Measurements from ENCODE around the gene UBE2J1. TPM values are rescaled to one million over a fixed set of nuclear protein-coding genes. Genes with fewer than 3 reads are reported as not detected.

The UBE2J1 gene
- total RNA-seq, 2 donors from 2014 or later: 33.2 to 58.5 TPM

DNA sequence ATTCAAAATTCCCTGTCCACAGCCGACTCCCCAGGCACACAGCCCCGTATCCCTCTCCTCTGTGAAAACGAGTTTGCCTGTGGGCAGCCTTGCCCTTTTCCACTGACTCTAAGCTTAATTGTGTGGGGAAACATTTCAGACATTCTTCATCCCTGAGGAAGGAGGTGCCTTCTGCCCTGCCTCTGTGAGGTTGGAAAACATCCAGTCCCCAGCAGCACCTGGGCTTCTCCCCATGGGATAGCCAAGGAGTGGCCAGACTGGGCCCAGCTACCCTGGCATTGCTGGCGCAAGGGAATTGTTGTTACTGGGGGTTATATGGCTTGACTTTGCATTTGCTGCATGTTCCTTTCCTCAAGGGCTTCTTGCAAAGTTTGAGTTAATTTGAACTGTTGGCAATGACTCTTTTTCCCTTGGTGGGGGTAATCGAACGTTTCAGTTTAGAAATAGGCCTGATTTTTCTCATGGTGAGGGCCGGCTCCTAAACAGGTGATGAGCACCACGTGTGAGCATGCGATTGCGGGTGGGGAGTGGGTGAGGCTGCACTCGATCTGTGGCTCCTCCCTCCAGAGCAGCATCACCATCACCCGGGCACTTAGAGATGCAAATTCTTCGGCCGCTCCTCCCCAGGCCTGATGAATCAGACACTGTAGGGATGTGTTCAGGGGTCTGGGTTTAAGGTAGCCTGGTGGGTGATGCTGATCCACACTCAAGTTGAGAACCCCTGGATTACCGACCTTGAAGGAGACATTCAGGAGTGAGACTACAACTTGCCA, 67.4 kb downstream of the UBE2J1 start:
- H3K27ac ChIP-seq: no peak overlapping the region
- H3K9me3 ChIP-seq: no peaks in the 10 kb centered on the region
- no peak for TF ChIP-seq CTCF (IDR thresholded peaks at IDR 0.05)
- no peak overlapping the region for H3K4me3 ChIP-seq
- no peaks in the 10 kb centered on the region for H3K4me1 ChIP-seq (ENCODE audit: control insufficient read depth in 1 of 2, low read depth in 2 of 2)
- H3K36me3 ChIP-seq: no peaks in the 10 kb centered on the region
- ATAC-seq (ENCODE audit: insufficient number of reproducible peaks, low FRiP score, low read depth) (no peak), DNase-seq (ENCODE audit: low spot score) (no peak)
- no peaks in the 10 kb centered on the region for H3K27me3 ChIP-seq (replicated peaks; ENCODE audit: insufficient read depth)

DNA sequence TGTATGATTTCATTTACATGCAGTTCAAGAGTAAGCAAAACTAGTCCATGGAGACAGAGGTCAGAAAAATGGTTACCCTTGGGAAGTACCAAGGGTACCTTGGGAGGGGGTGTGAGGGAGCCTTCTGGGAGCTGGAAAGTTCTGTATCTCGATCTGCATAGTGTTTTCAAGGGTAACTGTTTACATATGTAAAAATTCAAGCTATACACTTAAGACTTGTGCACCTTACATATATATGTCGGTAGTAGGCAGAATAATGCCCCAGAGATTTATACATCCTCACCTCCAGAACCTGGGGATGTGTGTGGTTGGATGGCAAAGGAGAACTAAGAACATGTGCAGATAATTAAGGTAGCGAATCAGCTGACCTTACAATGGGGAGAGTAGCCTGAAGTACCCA, 68.4 kb downstream of the UBE2J1 start:
- TF ChIP-seq CTCF (IDR thresholded peaks at IDR 0.05): no peak
- DNase-seq (ENCODE audit: low spot score): no peak
- no peaks in the 10 kb centered on the region for H3K9me3 ChIP-seq
- H3K4me1 ChIP-seq (ENCODE audit: control insufficient read depth in 1 of 2, low read depth in 2 of 2): no peaks in the 10 kb centered on the region
- H3K36me3 ChIP-seq: no peaks in the 10 kb centered on the region
- H3K27ac ChIP-seq: no peak overlapping the region
- H3K27me3 ChIP-seq (replicated peaks; ENCODE audit: insufficient read depth): no peaks in the 10 kb centered on the region
- ATAC-seq (ENCODE audit: insufficient number of reproducible peaks, low FRiP score, low read depth): no peak
- H3K4me3 ChIP-seq: no peak overlapping the region

GRCh38 chr6:89282749-89283148, 69.8 kb downstream of the UBE2J1 start:
- no peaks in the 10 kb centered on the region for H3K9me3 ChIP-seq
- H3K27ac ChIP-seq: no peak overlapping the region
- H3K4me3 ChIP-seq: no peak overlapping the region
- H3K27me3 ChIP-seq (replicated peaks; ENCODE audit: insufficient read depth): no peaks in the 10 kb centered on the region
- H3K36me3 ChIP-seq: no peaks in the 10 kb centered on the region
- no peak for TF ChIP-seq CTCF (IDR thresholded peaks at IDR 0.05)
- DNase-seq (ENCODE audit: low spot score) (no peak), ATAC-seq (ENCODE audit: insufficient number of reproducible peaks, low FRiP score, low read depth) (no peak)
- no peaks in the 10 kb centered on the region for H3K4me1 ChIP-seq (ENCODE audit: control insufficient read depth in 1 of 2, low read depth in 2 of 2)

DNA sequence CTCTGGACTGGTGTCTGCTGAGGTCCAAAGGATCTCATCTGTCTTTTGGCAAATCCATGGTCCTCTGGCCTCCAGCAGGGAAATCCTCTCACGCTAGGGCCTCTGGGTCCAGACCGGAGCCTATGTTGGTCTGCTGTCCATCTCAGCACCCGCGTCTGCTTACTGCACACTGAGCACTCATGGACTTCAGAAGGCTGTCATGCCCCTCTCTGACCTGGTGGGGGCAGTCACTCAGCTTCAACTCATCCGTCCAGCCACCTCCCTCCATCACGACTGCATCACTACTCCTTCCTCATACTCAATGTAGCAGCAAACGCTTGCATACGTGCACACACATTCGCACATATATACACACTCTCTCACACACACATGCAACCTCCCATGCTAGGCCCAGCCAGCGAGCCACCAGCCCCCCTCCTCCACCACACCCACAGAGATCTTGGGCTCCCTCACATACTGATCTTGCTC, 70.7 kb downstream of the UBE2J1 start:
- no peaks in the 10 kb centered on the region for H3K36me3 ChIP-seq
- no peaks in the 10 kb centered on the region for H3K9me3 ChIP-seq
- no peak overlapping the region for H3K27ac ChIP-seq
- DNase-seq (ENCODE audit: low spot score): no peak
- H3K4me3 ChIP-seq: no peak overlapping the region
- no peak for ATAC-seq (ENCODE audit: insufficient number of reproducible peaks, low FRiP score, low read depth)
- no peaks in the 10 kb centered on the region for H3K27me3 ChIP-seq (replicated peaks; ENCODE audit: insufficient read depth)
- peak; percentile 20 for TF ChIP-seq CTCF (IDR thresholded peaks at IDR 0.05)
- no peaks in the 10 kb centered on the region for H3K4me1 ChIP-seq (ENCODE audit: control insufficient read depth in 1 of 2, low read depth in 2 of 2)

- Histone ChIP-seq H3K27ac (no peak overlapping the region), H3K9me3 (no peaks in the 10 kb centered on the region), H3K27me3 (replicated peaks; ENCODE audit: insufficient read depth) (no peaks in the 10 kb centered on the region), H3K36me3 (no peaks in the 10 kb centered on the region), H3K4me1 (ENCODE audit: control insufficient read depth in 1 of 2, low read depth in 2 of 2) (no peaks in the 10 kb centered on the region), H3K4me3 (no peak overlapping the region)
- DNase-seq (ENCODE audit: low spot score) (no peak), ATAC-seq (ENCODE audit: insufficient number of reproducible peaks, low FRiP score, low read depth) (no peak)
- TF ChIP-seq CTCF (IDR thresholded peaks at IDR 0.05): no peak
These were observed 73.6 kb downstream of the UBE2J1 start for GRCh38 chr6:89278956-89279355.

Other genes with a start within 250 kb of the UBE2J1 start
- 1 to 10 TPM in 1 of 2 donors, under 1 TPM in 1; 0.41 to 1.3 TPM for gene SRSF12, start 234.7 kb downstream of the UBE2J1 start, total RNA-seq
- gene PM20D2, start 206.7 kb downstream of the UBE2J1 start, total RNA-seq: 10 to 100 TPM; 23.7 to 58.6 TPM
- gene GABRR1, start 135.4 kb downstream of the UBE2J1 start, total RNA-seq: 1 to 10 TPM in 1 of 2 donors, not detected in 1; 5.4 TPM
- 1 to 10 TPM in 1 of 2 donors, not detected in 1; 2.0 TPM for gene GABRR2, start 37.4 kb downstream of the UBE2J1 start, total RNA-seq
- 10 to 100 TPM; 11.0 to 25.8 TPM for gene RRAGD, start 59.6 kb upstream of the UBE2J1 start, total RNA-seq
- 10 to 100 TPM; 35.3 to 91.9 TPM for gene ANKRD6, start 80.4 kb upstream of the UBE2J1 start, total RNA-seq

Measured in thoracic aorta (tissue), 2 donors.